Astrocyte of the cerebellum (primary cell): ENCODE measurements around the gene RIPPLY2.

Source experiments
- DNase-seq: peaks from one replicate; pipeline ENCODE4 v3.0.0-alpha.2; 2011; ENCODE audit warnings: low read depth
- H3K4me3 ChIP-seq: 2 replicates; pipeline ENCODE4 v1.5.1; 2011; ENCODE audit warnings: mild to moderate bottlenecking, low read depth, low read length, moderate library complexity
- CTCF ChIP-seq: IDR thresholded peaks from 2 replicates; pipeline ENCODE4 v1.5.1; 2012; ENCODE audit warnings: low read length, low read depth, moderate library complexity, mild to moderate bottlenecking; ENCODE audit errors: missing control alignments
- in situ Hi-C: cut with HindIII; loops from 2 replicates; pipeline ENCODE4 v1.10.0; 2017; ENCODE audit warnings: low sequenced_read_pairs

Gene RIPPLY2

DNA sequence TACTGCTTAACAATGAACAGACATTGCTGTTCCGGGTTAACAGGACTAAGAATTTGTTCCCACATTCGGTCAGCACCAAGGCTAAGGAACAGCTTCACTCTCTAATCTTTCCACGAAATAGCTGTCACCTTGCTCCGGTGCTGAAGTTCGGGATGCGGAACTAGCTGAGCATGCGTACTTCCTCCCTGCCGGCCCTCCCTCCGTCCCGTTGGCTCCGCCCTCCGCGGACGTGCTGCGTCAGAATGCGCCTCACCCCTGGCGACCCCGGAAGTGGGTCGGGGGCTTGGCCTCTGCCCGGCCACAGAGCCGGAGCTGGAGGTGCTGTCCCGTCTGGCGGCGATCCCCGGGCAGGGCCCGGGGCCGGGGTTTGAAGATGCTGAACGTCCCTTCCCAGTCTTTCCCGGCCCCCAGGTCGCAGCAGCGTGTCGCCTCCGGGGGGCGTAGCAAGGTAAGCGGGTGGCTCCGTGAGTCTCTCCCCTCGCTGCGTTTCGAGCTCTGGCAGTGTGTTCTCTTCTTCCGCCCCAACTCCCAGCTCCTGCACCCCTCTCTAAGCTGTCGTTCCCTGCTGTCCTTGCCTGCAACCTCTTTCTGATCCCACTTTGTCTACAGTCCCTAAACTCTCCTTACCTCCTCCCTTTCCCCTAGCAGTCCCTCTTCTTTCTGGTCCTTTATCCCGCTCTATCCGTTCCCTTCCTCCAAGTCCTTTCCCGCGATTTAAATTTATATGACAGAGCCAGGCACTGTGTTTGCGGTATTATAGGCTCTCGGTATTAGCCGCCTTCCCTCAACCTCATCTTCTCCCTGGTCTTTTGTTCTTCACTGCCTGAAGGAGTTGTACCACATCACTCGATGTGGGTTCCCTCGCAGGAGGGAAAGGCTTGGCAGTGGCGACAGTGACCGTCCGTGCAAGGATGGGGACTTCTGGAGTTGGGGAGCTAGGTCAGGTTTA, 6.5 kb downstream of the RIPPLY2 start, which contains the start of gene CYB5R4:
Gene CYB5R4 (plus strand): TSS at position 280 of the 949 bp plus-strand sequence. CDS start 94 bp downstream, at position 374.
- peak; percentile 63 for TF ChIP-seq CTCF
- peak within 1 kb of the TSS; percentile 89 for H3K4me3 ChIP-seq
- in situ Hi-C loops: no loop called here
- DNase-seq: peak; percentile 94

- in situ Hi-C loops: no loop called here
- peak overlapping the region; percentile 89 for H3K4me3 ChIP-seq
- no peak for DNase-seq
- no peak for TF ChIP-seq CTCF
Measured at GRCh38 chr6:83860359-83860755, 7.2 kb downstream of the RIPPLY2 start.

DNA sequence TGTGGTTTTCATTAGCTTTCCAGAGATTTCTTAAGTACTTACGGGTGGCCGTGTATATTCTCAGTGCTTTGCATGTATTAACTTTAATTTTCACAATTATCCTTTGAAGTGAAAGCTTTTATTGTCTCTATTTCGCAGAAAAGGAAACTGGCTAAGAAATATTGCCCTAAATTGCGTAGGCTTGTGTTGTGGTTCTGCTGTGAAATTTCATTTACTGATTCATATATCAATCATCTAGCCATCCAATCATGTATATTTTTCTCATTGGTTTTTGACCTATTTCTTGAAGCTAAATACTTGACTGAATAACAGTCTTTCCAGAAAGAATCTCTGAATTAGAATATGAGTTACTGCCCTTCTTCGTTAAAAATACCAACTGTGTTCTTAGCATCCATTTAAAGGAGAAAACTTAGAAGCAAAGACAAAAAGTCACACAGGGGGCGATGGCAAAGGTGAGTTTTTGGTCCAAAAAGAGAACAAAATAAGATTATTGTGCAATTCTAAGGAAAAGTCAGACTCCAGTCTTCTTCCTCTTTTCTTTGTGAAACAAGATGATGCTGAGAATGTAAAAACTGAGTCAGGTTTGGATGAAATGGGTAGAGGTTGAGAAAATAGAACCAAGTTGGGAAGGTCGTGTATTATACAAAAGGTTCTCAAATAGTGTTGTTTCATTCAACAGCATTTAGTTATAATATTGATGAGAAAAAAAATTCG, 7.8 kb downstream of the RIPPLY2 start:
- in situ Hi-C loops: no loop called here
- no peak for DNase-seq
- no peak overlapping the region for H3K4me3 ChIP-seq
- TF ChIP-seq CTCF: no peak

DNA sequence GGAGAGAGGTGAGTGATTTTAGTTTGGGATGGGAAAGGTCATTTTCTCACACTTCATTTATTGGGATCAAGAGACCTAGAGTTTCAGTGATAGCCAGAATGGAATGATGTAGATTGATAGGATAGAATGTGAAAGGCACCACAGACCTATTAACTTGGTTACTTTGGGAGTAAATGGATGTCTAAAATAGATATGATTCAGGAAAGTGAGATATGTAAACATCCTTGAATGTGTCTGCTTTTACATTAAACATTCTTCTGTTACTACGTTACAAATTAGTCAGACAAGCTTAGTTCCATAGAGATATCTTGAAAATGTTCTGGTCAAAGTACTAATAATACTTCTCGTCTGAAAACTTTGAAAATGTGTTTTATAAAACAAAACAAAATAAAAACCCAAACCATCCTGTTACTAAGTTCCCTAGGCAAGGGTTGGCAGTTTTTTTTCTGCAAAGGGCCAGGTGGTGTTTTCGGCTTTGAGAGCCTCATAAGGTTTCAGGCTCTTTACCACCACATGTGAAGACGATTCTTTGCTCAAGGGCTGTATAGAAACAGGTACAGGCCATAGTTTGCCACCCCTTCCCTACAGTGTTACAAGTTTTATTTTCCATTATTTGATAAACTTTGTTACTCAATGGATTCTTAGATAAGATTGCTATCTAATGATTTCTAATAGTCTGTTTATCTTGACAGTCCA, 9.8 kb downstream of the RIPPLY2 start:
- in situ Hi-C loops: no loop called here
- H3K4me3 ChIP-seq: no peak overlapping the region
- no peak for TF ChIP-seq CTCF
- no peak for DNase-seq

DNA sequence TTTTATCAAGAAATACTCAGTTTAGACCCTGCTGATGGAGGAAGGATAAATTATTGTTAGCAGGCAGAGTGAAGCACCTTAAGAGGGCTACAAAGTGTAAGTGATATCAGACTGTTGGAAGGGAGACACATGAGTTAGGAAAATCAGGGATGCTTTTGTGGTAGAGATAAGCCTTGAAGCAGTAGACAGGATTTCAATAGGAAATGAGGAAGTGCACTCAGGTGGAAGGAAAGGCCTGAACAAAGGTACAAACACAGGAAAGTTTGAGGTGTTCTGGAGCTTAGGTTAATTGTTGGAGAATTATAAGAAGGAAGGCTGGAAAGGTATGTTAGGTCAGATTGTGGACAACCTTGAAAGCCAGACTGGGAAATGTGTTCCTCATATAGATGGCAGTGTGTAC, 13.9 kb downstream of the RIPPLY2 start:
- in situ Hi-C loops: no loop called here
- DNase-seq: no peak
- no peak overlapping the region for H3K4me3 ChIP-seq
- no peak for TF ChIP-seq CTCF

- DNase-seq: no peak
- in situ Hi-C loops: no loop called here
- H3K4me3 ChIP-seq: no peak overlapping the region
- TF ChIP-seq CTCF: no peak
Measured at GRCh38 chr6:83867527-83868161, 14.5 kb downstream of the RIPPLY2 start.
